Upper lobe of right lung (tissue), 1 donor: ENCODE measurements around the gene SLC16A3. TPM values are rescaled to one million over a fixed set of nuclear protein-coding genes. Genes with fewer than 3 reads are reported as not detected.

Source experiments
- ATAC-seq: fragments of 200-7000 bp; cut with Tn5 transposase; one replicate; pipeline ENCODE4 v1.9.1; 2020; ENCODE audit warnings: mild to moderate bottlenecking, moderate library complexity
- DNase-seq: peaks from one replicate; pipeline ENCODE4 v3.0.0-alpha.2; 2020
- H3K27ac ChIP-seq: fragments of 200-600 bp; one replicate; pipeline ENCODE4 v1.8.0; 2022
- H3K27me3 ChIP-seq: fragments of 200-600 bp; one replicate; pipeline ENCODE4 v1.8.0; 2022; ENCODE audit warnings: mild to moderate bottlenecking
- H3K36me3 ChIP-seq: fragments of 200-600 bp; one replicate; pipeline ENCODE4 v1.8.0; 2022
- H3K4me1 ChIP-seq: fragments of 200-600 bp; one replicate; pipeline ENCODE4 v1.8.0; 2022
- H3K4me3 ChIP-seq: fragments of 200-600 bp; one replicate; pipeline ENCODE4 v1.8.0; 2022; ENCODE audit warnings: mild to moderate bottlenecking
- H3K9me3 ChIP-seq: fragments of 200-600 bp; one replicate; pipeline ENCODE4 v1.8.0; 2022
- CTCF ChIP-seq: fragments of 200-600 bp; IDR thresholded peaks from one replicate; pipeline ENCODE4 v1.8.0; 2022; ENCODE audit warnings: antibody characterized with exemption
- intact Hi-C: fragments of 100-400 bp; cut with DNase I; formaldehyde crosslinking; loops from one replicate; pipeline ENCODE4 v1.11.0; 2022
- total RNA-seq: library from RNA; stranded (reverse); fragmentation: NEBNext Ultra II Directional; extraction: Animal tissue kit (Norgen Biotek cat#: 25700); gene quantifications from one replicate; pipeline ENCODE4 v1.2.1, GENCODE V29; 2021
- donor health status: DM: no; HTN: yes; CAD: no; lungs with severe emphysema.

Gene SLC16A3
- total RNA-seq, 1 donor from 2014 or later, result 77.5 TPM

- peaks cover 47% of the 10 kb centered on the region for H3K4me1 ChIP-seq
- H3K36me3 ChIP-seq, result no peaks in the 10 kb centered on the region
- no peaks in the 10 kb centered on the region for H3K27me3 ChIP-seq
- H3K4me3 ChIP-seq, result no peak overlapping the region
- H3K27ac ChIP-seq, result peak overlapping the region; percentile 89
- H3K9me3 ChIP-seq, result no peaks in the 10 kb centered on the region
- TF ChIP-seq CTCF, result no peak
- DNase-seq, result peak; percentile 94
- ATAC-seq, result peak; percentile 79
- intact Hi-C loops, result no loop called here
Observed at GRCh38 chr17:82216301-82217119, 12.3 kb upstream of the SLC16A3 start.

- TF ChIP-seq CTCF, result no peak
- peak overlapping the region; percentile 89 for H3K27ac ChIP-seq
- no peaks in the 10 kb centered on the region for H3K36me3 ChIP-seq
- H3K4me1 ChIP-seq, result peaks cover 40% of the 10 kb centered on the region
- peak; percentile 81 for DNase-seq
- H3K9me3 ChIP-seq, result no peaks in the 10 kb centered on the region
- intact Hi-C loops, result no loop called here
- ATAC-seq, result no peak
- no peak overlapping the region for H3K4me3 ChIP-seq
- H3K27me3 ChIP-seq, result no peaks in the 10 kb centered on the region
Observed at GRCh38 chr17:82217120-82217529, 11.7 kb upstream of the SLC16A3 start.

GRCh38 chr17:82217530-82218204 lies 11.2 kb upstream of the SLC16A3 start:
- intact Hi-C loops, result no loop called here
- no peak for TF ChIP-seq CTCF
- peaks cover 40% of the 10 kb centered on the region for H3K4me1 ChIP-seq
- H3K27ac ChIP-seq, result peak overlapping the region; percentile 89
- no peaks in the 10 kb centered on the region for H3K36me3 ChIP-seq
- H3K9me3 ChIP-seq, result no peaks in the 10 kb centered on the region
- DNase-seq, result peak; percentile 87
- peak; percentile 48 for ATAC-seq
- H3K4me3 ChIP-seq, result no peak overlapping the region
- H3K27me3 ChIP-seq, result no peaks in the 10 kb centered on the region

GRCh38 chr17:82218349-82219075 lies 10.3 kb upstream of the SLC16A3 start:
- H3K4me1 ChIP-seq, result peaks cover 35% of the 10 kb centered on the region
- TF ChIP-seq CTCF, result no peak
- no peaks in the 10 kb centered on the region for H3K27me3 ChIP-seq
- no peak overlapping the region for H3K4me3 ChIP-seq
- no peak overlapping the region for H3K27ac ChIP-seq
- no peak for DNase-seq
- no peaks in the 10 kb centered on the region for H3K9me3 ChIP-seq
- ATAC-seq, result no peak
- no peaks in the 10 kb centered on the region for H3K36me3 ChIP-seq
- intact Hi-C loops, result no loop called here

- no peak overlapping the region for H3K4me3 ChIP-seq
- no peaks in the 10 kb centered on the region for H3K36me3 ChIP-seq
- no peak overlapping the region for H3K27ac ChIP-seq
- H3K9me3 ChIP-seq, result no peaks in the 10 kb centered on the region
- intact Hi-C loops, result no loop called here
- no peaks in the 10 kb centered on the region for H3K27me3 ChIP-seq
- peaks cover 34% of the 10 kb centered on the region for H3K4me1 ChIP-seq
- TF ChIP-seq CTCF, result no peak
- no peak for DNase-seq
- ATAC-seq, result no peak
Observed at GRCh38 chr17:82219083-82219482, 9.8 kb upstream of the SLC16A3 start.
